ENCODE data around the gene AUTS2. TPM values are rescaled to one million over a fixed set of nuclear protein-coding genes. Genes with fewer than 3 reads are reported as not detected.

Gene AUTS2
- total RNA-seq, 1 experiment from 2014 or later = 256 TPM

DNA sequence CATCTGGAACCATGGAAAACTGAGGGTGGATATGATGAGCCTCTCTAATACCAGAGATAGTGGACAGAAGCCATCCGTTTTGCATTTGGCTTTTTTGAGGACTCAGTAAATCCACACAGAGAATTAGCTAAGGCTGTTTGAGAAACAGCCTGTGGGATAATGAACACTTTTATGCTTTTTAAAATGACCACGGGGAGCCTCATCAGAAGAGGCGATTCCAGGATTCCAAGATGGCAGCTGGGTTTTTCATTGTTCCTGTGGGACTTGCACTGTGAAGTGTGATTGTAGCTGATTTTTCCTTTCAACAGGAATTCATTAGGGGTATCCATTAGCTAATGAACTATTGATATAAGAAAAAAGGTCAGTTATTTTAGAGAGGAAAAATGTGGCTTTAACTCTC lies 353.2 kb downstream of the AUTS2 start:
- Histone ChIP-seq H3K4ac (ENCODE audit: low read depth, low read length) (no peak overlapping the region), H3K79me1 (ENCODE audit: insufficient read depth, low read depth, low read length, poor library complexity, severe bottlenecking) (no peaks in the 10 kb centered on the region), H2AK5ac (ENCODE audit: insufficient read length, low read length) (no peak overlapping the region), H2BK15ac (ENCODE audit: low read depth, low read length) (no peak overlapping the region), H3K56ac (ENCODE audit: insufficient read length, low read depth, low read length) (no peak overlapping the region), H3K79me2 (ENCODE audit: insufficient read depth, low read length) (no peaks in the 10 kb centered on the region), H2BK120ac (ENCODE audit: low read depth, low read length, poor library complexity, severe bottlenecking) (no peak overlapping the region), H3K14ac (ENCODE audit: insufficient read depth, low read length) (no peak overlapping the region), H4K5ac (ENCODE audit: insufficient read length, low read depth, low read length) (no peak overlapping the region), H3K23me2 (ENCODE audit: insufficient read length, low read depth, low read length, poor library complexity, severe bottlenecking) (no peaks in the 10 kb centered on the region), H4K91ac (ENCODE audit: insufficient read length, low read depth, low read length) (no peak overlapping the region), H2BK12ac (ENCODE audit: insufficient read length, low read depth, low read length) (no peak overlapping the region), H3T11ph (ENCODE audit: low read length) (no peak overlapping the region), H3K23ac (ENCODE audit: insufficient read length, low read depth, low read length) (no peak overlapping the region), H4K20me1 (ENCODE audit: control insufficient read depth, insufficient read depth, insufficient read length) (no peaks in the 10 kb centered on the region), H3K27ac (ENCODE audit: insufficient read length, low read depth, low read length) (no peak overlapping the region), H3K9me3 (ENCODE audit: control insufficient read depth, low read depth, low read length) (no peaks in the 10 kb centered on the region), H3K9ac (ENCODE audit: extremely low read depth, insufficient read length, low read length) (no peak overlapping the region), H2BK5ac (ENCODE audit: insufficient read length, low read length) (no peak overlapping the region), H2BK20ac (ENCODE audit: low read depth, low read length, poor library complexity, severe bottlenecking) (no peak overlapping the region), H3K4me2 (ENCODE audit: insufficient read depth, insufficient read length, low read length) (no peak overlapping the region), H2AFZ (ENCODE audit: low read length) (no peak overlapping the region), H3K27me3 (ENCODE audit: insufficient read depth, low read length) (no peaks in the 10 kb centered on the region), H4K8ac (replicated peaks; ENCODE audit: insufficient read length, low read depth, low read length) (no peak overlapping the region), H3K18ac (ENCODE audit: insufficient read length, low read depth, low read length) (no peak overlapping the region), H3K4me1 (ENCODE audit: insufficient read depth, low read length) (no peaks in the 10 kb centered on the region)
- Mint-ChIP-seq H3K9me3 (no peaks in the 10 kb centered on the region), H3K36me3 (ENCODE audit: insufficient read depth in 1 of 3, low read depth in 3 of 3) (no peaks in the 10 kb centered on the region), H3K4me1 (peaks cover 0 to 4% of the 10 kb centered on the region in 2 experiments; a peak in 1 of 4 replicates), H3K27ac (no peak overlapping the region), H3K4me3 (no peak overlapping the region), H3K27me3 (ENCODE audit: low read depth) (no peaks in the 10 kb centered on the region)
- no peak for TF ChIP-seq CTCF (conservative IDR thresholded peaks at IDR 0.05)
- DNase-seq = no peak
- no CpG with 5 or more reads among the region's 3 CpGs for WGBS (ENCODE audit: extremely low coverage, insufficient read length, low lambda C conversion rate)

Measured in H9 (cell line).